Dermis microvascular lymphatic vessel endothelial cell (primary cell): ENCODE results near the gene FGD6. TPM values are rescaled to one million over a fixed set of nuclear protein-coding genes. Genes with fewer than 3 reads are reported as not detected.
"Not testable (repeated sequence)": the region's sequence is repeated elsewhere in the genome, so short reads cannot be mapped to it uniquely, and the experiment has no call there.

Experiments used
- DNase-seq, 2 donors: peaks; one replicate each; pipeline versions ENCODE4 v3.0.0 to v3.0.0-alpha.2; 2010; ENCODE audit warnings: low read depth in 2 of 2
- total RNA-seq: library from RNA; depleted of rRNA; stranded (reverse); fragments of >200 nt; gene quantifications from 2 replicates; pipeline ENCODE4 v1.2.1, GENCODE V29; 2014

The FGD6 gene
- total RNA-seq, 1 donor from 2014 or later = 11.0 TPM

DNA sequence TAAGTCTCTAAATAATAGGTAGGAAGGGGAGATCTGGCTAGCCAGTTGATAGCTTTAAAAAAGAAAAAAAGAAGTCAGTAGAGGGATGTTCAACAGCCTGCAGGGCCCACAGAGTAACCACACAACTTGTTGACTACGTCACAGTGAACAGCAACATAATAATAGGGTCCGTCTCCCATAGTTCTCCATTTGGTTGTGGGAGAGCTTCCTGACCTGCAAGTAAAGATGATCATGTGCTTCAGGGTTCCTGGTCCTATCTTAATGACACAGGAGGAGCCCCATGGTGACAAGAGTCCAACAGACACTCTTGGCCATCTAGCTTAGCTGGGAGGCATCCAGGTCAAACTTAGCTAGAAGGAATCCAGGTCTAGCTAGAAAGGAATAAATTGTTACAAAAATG lies 36.2 kb downstream of the FGD6 start:
- DNase-seq = no peak

DNA sequence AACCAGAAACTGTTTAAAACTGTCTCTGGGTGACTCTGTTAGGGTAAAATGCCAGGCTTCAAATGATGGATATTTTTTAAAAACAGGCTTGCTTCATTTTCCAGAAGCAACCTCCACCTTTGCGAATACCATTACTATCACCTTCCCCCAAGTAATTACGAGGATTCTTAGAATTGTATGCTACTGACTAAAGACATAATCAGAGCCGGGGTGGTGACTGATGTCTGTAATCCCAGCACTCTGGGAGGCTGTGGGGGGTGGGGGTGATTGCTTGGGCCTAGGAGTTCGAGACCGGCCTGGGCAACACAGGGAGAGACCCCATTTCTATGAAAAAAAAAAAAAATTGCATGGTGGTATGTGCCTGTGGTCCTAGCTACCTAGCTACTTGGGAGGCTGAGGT lies 38.3 kb downstream of the FGD6 start:
- no peak for DNase-seq

DNA sequence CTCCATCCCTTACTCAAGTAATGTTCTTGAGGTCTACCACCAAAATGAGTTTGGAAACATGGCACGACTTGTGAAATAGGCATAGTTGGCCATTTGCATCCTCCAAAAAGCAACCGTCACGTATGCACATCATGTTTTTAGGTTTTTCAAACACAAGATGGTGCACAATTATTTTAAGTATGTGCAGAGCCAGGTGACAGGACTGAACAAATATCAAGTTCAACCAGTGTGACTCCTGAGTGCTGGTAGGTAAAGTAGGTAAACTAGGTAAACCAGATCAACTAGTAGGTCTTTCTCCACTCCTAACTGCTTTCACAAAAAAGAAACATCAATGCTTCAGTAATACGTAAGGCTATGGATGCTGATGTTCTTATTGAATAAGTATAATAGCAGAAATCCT lies 39.1 kb downstream of the FGD6 start:
- DNase-seq = no peak

DNA sequence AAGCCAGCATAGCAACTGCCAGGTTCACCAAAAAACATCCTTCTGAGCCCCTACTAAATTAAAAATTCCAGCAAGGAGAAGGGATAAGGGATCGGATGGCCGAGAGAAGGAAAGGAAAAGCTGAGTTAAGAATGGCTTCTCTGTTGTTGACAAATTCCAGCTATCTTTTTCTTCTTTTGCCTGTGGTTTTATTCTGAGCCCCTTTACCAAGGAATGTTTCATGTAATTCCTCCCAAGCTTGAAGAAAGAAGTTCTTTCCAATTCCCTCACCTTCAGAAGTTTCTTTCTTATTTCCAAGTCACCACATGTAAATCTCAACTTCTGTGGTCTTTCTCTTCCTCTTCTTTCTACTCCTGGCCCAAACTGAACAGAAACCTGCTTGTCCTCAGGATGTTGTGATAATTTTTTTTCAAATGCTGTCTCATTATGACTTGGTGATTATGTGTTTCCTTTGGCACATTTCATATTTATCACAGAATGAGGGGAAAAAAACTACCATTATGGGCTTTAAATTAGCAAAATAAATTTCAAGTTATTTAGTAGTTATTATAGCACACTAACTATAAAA lies 40.0 kb downstream of the FGD6 start:
- DNase-seq = peak; percentile 45 to 56

DNA sequence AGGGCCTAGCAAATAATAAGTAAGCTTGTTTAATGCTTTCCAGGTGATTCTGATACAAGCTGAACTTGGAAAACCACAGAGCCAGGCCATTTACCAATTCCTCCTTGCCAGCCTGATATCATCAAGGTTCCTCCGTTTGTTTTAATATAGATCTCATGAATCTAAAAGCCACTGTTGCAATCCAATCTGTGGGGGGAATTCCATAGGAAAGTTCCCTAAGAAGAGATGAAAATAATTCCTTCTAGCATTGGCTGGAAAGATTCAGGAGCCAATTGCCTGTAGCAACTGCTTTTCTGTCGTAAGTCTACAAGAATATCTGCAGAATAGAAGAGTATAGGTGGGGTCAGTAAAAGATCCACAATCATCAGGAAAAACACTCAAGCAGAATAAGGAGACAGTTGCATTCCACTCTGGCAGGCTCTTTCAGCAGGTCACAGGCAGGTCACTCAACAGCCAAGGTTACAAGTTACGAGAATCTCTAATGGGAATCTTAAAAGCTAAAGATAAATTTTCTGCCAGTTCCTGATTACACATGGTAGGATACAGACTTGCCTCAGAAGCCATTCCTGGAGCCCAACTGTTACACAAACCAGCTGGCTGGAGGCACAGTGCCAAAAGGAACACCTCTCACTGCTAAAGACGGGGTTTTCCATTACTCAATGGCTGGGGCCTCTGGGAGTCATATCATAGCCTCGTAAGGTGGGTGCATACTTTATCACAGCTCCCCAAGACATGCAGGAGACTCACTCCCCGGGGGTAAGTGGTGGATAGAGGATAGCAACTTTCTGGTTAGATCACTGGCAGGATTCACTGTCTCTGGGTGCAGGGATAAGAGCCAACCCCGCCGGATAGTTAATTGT lies 43.6 kb downstream of the FGD6 start:
- DNase-seq = peak in 1 of 2 donors; percentile 87

DNA sequence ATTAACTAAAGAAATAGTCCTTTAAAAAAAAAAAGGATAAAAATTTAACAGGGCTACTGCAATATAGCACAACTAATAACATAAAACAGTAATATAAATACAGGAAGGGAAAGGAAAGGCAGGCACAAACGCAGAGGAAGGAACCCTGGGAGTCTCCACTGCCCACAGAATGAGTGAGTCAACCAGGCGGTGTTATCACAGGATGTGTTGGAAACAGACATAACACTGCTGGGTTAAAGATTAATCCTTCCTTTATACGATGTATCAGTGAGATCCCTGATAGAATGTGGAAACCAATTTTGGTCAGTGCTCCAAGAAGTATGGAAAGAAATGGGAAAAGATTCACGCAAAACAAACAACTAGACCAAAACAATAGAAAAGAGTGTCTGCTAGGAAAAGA lies 47.9 kb downstream of the FGD6 start:
- peak; percentile 92 to 97 for DNase-seq

DNA sequence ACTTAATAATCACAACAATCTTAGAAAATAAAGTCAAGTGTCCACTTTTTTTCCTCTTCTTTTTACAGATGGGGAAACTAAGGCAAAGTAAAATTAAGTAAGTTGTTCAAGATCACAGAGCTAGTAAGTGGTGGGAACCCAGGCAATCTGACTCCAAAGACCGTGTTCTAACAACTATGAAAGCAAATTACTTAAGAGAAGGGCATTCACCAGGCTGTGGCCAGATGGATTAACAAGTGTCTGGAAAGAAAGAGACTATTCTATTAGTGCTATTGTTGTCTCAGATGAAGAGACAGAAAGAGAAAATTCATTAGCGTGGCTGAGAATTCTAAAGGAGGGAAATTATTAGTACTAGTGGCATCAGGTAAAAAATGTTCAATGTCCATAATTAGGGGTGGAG lies 48.5 kb downstream of the FGD6 start:
- DNase-seq = peak in 1 of 2 donors; percentile 29

DNA sequence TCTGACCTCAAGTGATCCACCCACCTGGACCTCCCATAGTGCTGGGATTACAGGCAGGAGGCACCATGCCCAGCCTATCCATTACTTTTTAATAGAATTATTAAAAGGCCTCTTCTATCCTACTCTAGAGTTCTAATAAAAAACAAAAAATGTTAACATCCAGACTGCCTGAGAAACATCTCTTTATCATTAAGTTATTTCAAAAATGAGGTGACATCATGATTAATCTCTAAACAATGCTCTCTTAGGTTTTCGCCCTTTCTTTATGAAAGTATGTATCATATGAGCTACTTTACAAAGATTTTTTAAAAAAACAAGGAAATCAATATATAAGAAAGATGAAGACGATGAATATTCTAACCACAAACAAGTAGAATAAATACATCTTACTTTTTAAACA lies 52.6 kb downstream of the FGD6 start:
- DNase-seq = no peak

DNA sequence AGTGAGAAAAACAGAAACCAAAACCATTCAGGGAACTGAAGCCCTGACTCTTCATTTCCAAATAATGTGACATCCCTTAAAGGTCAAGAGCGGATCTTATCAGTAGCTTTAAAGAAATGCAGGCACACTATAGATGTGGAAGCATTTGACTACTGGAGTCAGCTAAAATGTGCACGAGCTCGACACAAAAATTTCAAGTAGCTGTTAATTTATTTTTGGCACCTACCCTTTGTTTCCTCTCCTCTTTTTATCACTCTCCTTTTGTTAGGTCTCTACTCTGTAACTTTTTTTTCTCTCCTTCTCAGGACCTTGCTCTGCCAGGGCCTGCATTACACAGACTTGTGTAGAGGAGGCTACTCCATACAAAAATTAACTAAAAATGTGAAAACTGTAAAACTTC lies 58.3 kb downstream of the FGD6 start:
- DNase-seq = no peak

DNA sequence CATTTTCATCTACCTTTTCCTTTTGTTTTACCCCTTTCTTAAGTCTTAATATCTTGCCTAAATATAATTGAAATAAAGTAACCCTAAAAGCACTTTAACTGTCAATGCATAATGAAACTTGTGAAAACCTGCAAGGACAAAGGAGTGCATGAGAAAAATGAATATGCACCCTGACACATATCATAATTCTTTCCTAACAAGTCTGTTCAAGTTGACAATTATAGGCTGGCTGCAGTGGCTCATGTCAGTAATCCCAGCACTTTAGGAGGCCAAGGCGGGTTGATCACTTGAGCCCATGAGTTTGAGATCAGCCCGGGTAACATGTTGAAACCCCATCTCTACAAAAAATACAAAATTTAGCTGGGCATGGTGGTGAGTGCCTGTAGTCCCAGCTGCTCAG lies 65.4 kb downstream of the FGD6 start:
- no peak for DNase-seq

DNA sequence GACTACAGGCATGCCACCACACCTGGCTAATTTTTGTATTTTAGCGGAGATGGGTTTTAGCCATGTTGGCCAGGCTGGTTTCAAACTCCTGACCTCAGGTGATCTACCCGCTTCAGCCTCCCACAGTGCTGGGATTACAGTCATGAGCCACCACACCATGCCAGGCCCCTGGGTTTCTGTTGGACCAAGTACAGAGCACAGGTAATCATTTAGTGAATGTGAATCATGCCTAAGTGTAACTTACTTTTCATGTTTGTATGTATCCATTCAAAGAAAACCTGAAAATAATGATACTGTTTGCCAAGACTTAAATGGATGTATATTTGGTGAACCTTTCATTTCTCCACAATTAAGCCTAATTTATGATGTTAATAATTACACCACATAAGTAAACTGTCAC lies 65.9 kb downstream of the FGD6 start:
- no peak for DNase-seq

DNA sequence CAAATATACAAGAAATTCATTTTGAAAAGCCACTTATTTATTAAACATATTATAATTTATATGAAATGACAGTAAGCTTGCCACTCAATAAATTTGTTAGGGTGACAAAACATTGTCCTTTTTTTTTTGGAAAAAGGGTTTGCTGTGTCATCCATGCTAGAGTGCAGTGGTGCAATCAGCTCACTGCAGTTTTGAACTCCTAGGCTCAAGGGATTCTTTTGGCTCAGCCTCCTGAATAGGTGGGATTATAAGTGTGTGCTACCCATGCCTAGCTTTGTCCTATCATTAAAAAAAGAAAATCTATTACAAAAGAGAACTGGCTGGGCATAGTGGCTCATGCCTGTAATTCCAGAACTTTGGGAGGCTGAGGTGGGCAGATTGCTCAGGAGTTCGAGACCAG lies 66.8 kb downstream of the FGD6 start:
- DNase-seq = no peak

DNA sequence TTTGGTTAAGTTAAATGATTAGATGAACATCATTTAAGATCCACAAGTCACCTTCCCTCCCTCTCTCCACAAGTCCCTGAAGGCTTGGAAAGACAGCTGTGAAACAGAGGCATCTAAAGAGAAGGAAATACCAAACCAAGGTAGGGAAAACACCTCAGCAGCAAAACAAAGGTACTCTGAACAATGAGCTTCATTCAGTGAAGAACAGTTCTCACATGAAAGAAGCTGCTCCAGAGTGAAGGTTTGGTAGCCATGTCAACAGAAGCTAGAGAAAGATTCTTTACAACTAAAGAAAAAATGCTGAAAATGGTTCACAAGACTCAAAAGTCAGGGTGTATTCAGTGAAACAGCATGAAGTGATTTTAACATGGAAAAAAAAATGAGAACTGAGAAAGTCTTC lies 69.4 kb downstream of the FGD6 start:
- no peak for DNase-seq

DNA sequence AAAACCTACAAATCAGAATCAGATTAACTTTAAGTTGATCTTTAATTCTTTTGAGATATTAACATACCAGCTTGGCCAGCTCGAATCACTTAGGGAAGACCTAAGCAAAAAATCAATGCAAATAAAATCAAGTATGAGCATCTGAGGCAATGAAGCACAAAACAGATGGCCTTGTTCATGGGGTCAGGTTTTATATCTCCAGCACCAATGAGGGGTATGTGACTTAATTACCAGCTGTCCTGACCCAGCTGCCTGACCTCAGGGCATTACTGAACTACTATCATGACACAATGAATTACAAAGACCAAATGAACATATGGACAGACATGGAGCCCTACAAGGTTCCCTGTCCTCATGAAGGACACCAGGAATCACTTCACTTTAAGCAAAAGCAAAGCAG lies 70.5 kb downstream of the FGD6 start:
- no peak for DNase-seq

DNA sequence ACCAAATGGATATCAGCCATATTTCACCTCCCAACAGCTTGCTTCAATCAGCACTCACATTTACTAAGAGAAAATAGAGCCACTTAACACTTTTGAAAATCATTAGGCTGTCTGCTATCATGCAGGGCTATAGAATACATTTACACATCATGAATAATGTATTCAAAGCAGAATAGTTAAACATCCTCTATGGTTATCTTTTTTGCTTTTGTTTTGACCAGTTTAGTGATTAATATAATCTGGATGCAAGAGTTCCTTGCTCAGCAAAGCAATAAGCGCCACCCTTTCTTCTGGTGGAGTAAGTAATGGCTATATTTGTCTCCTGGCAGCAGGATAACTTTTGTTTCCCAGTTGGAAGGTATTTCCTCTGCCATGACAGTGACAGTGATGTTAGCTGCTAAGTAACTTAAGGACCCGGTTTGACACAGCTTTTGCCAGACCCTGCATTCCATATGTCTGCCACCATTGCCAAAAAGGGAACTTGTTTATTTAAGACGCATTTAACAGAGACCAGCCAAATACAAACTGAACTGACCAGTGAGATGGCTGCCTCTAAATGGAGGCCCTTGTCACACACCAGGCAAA lies 73.6 kb downstream of the FGD6 start:
- peak in 1 of 2 donors; percentile 54 for DNase-seq

DNA sequence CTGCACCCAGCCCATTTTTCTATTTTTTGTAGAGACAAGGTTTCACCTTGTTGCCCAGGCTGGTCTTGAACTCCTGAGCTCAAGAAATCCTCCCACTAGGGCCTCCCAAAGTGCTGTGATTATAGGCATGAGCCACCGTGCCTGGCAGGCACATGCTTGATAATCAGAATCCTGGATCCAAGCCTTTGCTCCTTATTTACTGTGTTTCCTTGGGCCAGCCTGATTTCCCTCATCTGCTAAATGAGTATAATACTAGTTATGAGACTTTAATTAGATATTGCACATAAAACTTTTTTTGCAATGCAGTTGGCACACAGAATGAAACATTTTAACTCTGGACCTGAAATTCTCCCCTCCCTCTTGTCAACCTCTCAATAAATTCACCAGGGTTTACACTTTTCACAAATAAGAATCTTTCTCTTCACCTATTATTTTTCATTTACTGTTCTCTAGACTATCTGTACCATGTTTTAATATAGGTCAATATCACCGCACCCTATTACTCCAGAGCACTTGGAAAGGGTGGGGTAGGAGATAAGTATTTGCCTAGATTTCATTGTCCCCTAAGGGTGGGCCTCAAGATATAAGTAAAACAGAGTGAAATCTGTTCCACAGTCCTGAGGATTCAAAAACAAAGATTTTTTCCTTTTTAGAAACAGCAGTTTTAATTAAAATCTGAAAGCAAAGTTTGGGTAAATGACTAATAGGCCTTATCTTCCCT lies 74.7 kb downstream of the FGD6 start:
- DNase-seq = no peak

DNA sequence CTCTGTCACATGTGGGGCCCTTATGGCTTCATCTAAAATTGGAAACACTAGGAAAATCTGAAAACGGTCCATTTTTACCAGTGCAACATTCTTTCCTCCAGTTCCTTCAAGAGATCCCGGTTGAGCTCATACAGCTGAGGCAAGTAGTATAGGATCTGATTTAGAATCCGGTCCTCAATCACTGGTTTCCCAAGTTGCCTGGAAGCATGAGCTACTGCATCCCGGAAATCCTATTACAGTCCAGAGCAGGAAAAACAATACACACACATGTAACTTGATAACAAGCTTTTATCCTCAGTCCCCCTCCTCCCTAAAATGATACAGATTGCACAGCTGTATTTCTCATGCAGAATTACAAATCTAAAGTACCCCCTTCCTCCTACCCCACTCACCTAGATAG lies 76.0 kb downstream of the FGD6 start:
- DNase-seq = peak in 1 of 2 donors; percentile 63

DNA sequence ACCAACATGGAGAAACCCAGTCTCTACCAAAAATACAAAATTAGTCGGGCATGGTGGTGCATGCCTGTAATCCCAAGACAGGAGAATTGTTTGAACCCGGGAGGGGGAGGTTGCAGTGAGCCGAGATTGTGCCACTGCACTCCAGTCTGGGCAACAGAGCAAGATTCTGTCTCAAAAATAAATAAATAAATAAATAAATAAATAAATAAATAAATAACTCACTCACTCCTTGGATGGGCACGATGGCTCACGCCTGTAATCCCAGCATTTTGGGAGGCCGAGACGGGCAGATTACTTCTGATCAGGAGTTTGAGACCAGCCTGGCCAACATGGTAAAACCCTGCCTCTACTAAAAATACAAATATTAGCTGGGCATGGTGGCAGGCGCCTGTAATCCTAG lies 79.2 kb downstream of the FGD6 start:
- DNase-seq = not testable (repeated sequence)

DNA sequence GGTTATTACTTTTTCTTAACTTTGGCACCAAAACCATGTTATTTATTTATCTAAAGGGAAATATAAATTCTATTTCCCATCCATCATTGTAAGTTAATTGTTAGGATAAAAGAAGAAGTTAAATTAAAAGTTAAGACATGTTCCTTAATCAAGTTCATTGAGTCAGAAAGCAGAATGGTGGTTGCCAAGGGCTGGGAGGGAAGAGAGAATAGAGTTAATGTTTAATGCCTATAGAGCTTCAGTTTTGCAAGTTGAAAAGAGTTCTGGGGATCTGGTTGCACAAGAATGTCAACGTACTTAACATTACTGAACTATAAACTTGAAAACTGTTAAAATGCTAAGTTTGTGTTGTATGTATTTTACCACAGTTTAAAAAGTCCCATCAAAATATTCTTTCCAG lies 80.7 kb downstream of the FGD6 start:
- DNase-seq = no peak

DNA sequence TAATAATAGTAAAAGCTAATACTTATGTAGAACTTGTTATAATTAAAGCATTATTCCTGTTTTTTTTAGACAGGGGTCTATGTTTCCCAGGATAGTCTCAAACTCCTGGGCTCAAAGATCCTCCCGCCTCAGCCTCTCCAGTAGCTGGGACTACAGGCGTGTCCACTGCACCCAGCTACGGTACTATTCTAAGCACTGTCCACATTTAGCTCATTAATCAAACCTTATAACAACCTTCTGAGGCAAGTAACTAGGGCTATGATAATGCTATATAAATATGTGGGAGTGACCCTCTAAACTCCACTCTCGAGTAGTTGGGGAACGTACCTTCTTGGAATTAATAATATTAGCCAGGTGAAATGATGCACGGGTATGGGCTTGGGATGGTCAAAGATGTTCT lies 83.2 kb downstream of the FGD6 start:
- no peak for DNase-seq

DNA sequence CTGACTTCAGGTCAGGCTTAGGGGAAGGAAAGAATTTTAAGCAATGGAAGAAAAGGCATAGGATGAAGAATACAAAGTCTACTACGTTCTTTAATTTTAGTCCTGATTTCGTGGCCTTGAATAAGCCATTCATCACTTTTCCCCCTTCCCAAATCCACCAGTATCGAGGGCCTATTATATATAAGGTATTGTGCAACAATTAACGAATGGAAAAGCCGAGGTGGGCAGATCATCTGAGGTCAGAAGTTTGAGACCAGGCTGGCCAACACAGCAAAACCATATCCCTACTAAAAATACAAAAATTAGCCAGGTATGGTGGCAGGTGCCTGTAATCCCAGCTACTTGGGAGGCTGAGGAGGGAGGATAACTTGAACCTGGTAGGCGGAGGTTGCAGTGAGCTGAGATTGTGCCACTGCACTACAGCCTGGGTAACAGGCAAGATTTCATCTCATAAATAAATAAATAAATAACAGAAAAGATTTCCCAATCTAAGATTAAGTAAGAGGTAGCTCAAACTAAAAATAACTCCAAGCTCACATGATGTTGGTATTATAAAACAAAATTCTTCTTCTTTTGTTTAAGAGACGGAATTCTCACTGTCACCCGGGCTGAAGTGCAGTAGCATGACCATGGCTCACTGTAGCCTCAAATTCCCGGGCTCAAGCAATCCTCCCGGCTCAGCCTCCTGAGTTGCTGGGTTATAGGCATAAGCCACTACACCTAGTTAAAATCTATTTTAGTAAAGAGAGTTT lies 85.5 kb downstream of the FGD6 start:
- no peak for DNase-seq

DNA sequence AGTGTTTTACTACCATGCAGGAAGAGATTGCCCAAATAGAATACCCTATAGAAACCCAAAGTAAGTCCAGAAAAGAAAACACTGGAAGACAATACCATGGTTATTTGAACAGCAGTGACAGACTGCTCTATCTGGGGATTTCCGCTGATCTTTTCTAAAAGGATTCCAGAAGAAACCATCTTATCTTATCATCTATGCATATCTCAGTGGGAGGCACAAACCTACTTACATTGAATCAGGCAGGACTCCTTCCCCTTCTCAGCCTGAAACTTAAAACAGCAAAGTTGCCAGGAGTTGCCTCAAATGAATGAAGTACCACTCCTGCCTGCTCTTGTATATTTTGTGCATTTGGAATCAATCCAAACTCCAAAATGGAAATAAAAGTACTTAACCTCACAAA lies 87.2 kb downstream of the FGD6 start:
- peak in 1 of 2 donors; percentile 33 for DNase-seq
